ENCODE measurements around the gene BLID. TPM values are rescaled to one million over a fixed set of nuclear protein-coding genes. Genes with fewer than 3 reads are reported as not detected.
A peak's percentile ranks its signal among the peaks of the same experiment; 100 is the strongest.

BLID gene
- total and polyA plus RNA-seq, 8 donors: 0.55 to 0.79 TPM; not detected in 6

GRCh38 chr11:122128146-122128545 is 12.1 kb upstream of the BLID start:
- DNase-seq (no peak), ATAC-seq (no peak)
- Histone ChIP-seq H3K27ac (no peak overlapping the region), H3K27me3 (no peaks in the 10 kb centered on the region), H3K4me1 (no peaks in the 10 kb centered on the region), H3K9me3 (no peaks in the 10 kb centered on the region), H3K4me3 (no peak overlapping the region), H3K36me3 (no peaks in the 10 kb centered on the region)
- TF ChIP-seq, protein P1, sequence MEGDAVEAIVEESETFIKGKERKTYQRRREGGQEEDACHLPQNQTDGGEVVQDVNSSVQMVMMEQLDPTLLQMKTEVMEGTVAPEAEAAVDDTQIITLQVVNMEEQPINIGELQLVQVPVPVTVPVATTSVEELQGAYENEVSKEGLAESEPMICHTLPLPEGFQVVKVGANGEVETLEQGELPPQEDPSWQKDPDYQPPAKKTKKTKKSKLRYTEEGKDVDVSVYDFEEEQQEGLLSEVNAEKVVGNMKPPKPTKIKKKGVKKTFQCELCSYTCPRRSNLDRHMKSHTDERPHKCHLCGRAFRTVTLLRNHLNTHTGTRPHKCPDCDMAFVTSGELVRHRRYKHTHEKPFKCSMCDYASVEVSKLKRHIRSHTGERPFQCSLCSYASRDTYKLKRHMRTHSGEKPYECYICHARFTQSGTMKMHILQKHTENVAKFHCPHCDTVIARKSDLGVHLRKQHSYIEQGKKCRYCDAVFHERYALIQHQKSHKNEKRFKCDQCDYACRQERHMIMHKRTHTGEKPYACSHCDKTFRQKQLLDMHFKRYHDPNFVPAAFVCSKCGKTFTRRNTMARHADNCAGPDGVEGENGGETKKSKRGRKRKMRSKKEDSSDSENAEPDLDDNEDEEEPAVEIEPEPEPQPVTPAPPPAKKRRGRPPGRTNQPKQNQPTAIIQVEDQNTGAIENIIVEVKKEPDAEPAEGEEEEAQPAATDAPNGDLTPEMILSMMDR (IDR thresholded peaks at IDR 0.05): no peak
- intact Hi-C loops (cut with DNase I): no loop called here

- TF ChIP-seq, protein P1 (IDR thresholded peaks at IDR 0.05): no peak
- ATAC-seq (no peak), DNase-seq (no peak)
- H3K4me1 ChIP-seq: no peaks in the 10 kb centered on the region
- H3K36me3 ChIP-seq: no peaks in the 10 kb centered on the region
- no peak overlapping the region for H3K4me3 ChIP-seq
- no peaks in the 10 kb centered on the region for H3K27me3 ChIP-seq
- no peak overlapping the region for H3K27ac ChIP-seq
- H3K9me3 ChIP-seq: no peaks in the 10 kb centered on the region
- intact Hi-C loops (cut with DNase I): no loop called here
Measured at GRCh38 chr11:122127020-122127419, 11.0 kb upstream of the BLID start.

DNA sequence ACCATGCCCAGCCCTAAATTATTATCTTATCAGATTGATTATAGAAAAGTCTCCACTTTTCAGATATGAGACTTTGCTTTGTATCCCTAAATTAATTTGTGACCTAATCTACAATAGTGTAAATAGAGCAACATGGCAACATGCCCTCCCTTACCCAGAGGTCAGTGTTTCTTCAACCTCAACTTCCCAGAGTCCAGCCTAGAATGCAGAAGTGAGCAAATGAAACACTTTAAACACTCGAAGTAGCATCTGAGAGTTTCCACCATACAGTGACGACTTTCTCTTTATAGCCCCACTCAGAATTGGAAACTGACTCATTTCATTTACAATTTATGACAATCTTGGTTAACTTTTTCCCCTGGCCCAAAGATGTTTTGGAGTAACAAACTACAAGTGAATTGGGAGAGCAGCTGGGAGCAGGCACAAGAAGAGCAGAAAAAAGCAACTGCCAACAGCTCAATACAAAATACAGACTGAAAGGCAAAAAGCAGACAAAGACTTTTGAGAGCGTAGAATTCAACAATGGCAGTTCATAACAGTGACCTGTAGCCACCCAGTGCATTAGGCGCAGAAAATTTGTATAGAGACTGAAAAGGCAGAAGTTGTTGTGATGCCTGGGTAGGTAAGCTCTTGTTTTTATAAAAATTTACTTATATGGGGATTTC is 10.1 kb upstream of the BLID start:
- H3K27ac ChIP-seq: no peak overlapping the region
- H3K4me3 ChIP-seq: no peak overlapping the region
- H3K4me1 ChIP-seq: no peaks in the 10 kb centered on the region
- intact Hi-C loops (cut with DNase I): no loop called here
- H3K36me3 ChIP-seq: no peaks in the 10 kb centered on the region
- H3K27me3 ChIP-seq: no peaks in the 10 kb centered on the region
- TF ChIP-seq, protein P1 (IDR thresholded peaks at IDR 0.05): no peak
- ATAC-seq (peak; percentile 37), DNase-seq (no peak)
- no peaks in the 10 kb centered on the region for H3K9me3 ChIP-seq

- intact Hi-C loops (cut with DNase I): no loop called here
- H3K36me3 ChIP-seq: no peaks in the 10 kb centered on the region
- no peaks in the 10 kb centered on the region for H3K4me1 ChIP-seq
- no peak for DNase-seq
- H3K27ac ChIP-seq: no peak overlapping the region
- TF ChIP-seq, protein P1 (IDR thresholded peaks at IDR 0.05): no peak
- ATAC-seq: no peak
- H3K27me3 ChIP-seq: no peaks in the 10 kb centered on the region
- H3K9me3 ChIP-seq: no peaks in the 10 kb centered on the region
- H3K4me3 ChIP-seq: no peak overlapping the region
Measured at GRCh38 chr11:122123263-122123929, 7.4 kb upstream of the BLID start.

GRCh38 chr11:122122179-122122578 is 6.2 kb upstream of the BLID start:
- TF ChIP-seq, protein P1 (IDR thresholded peaks at IDR 0.05): no peak
- H3K27ac ChIP-seq: no peak overlapping the region
- H3K4me3 ChIP-seq: no peak overlapping the region
- ATAC-seq: no peak
- intact Hi-C loops (cut with DNase I): no loop called here
- H3K27me3 ChIP-seq: no peaks in the 10 kb centered on the region
- no peaks in the 10 kb centered on the region for H3K36me3 ChIP-seq
- no peaks in the 10 kb centered on the region for H3K4me1 ChIP-seq
- DNase-seq: no peak
- no peaks in the 10 kb centered on the region for H3K9me3 ChIP-seq
